KOPT-K1 (cell line): Measurements from ENCODE around the gene SUGCT.

ENCODE experiments used
- H3K27ac ChIP-seq: fragments of 200-600 bp; sonication (generic); 2 replicates; pipeline ENCODE4 v1.5.1; 2016; ENCODE audit warnings: antibody characterized with exemption, mild to moderate bottlenecking, low read depth, low read length; ENCODE audit not compliant: poor library complexity, severe bottlenecking
- H3K36me3 ChIP-seq: fragments of 200-600 bp; sonication (generic); 2 replicates; pipeline ENCODE4 v1.5.1; 2017; ENCODE audit warnings: antibody characterized with exemption, mild to moderate bottlenecking, low read length, moderate library complexity; ENCODE audit not compliant: insufficient read depth
- H3K9me3 ChIP-seq: fragments of 200-600 bp; sonication (generic); 2 replicates; pipeline ENCODE4 v1.5.1; 2017; ENCODE audit warnings: antibody characterized with exemption, low read length, mild to moderate bottlenecking; ENCODE audit not compliant: insufficient read depth, poor library complexity, severe bottlenecking

The SUGCT gene

GRCh38 chr7:40865441-40866233, 730.8 kb downstream of the SUGCT start:
- Histone ChIP-seq H3K9me3 (no peaks in the 10 kb centered on the region), H3K27ac (no peak overlapping the region), H3K36me3 (no peaks in the 10 kb centered on the region)

GRCh38 chr7:40866601-40867000, 731.8 kb downstream of the SUGCT start:
- Histone ChIP-seq H3K9me3 (no peaks in the 10 kb centered on the region), H3K27ac (no peak overlapping the region), H3K36me3 (no peaks in the 10 kb centered on the region)

GRCh38 chr7:40870108-40870507, 735.3 kb downstream of the SUGCT start:
- Histone ChIP-seq H3K9me3 (no peaks in the 10 kb centered on the region), H3K27ac (no peak overlapping the region), H3K36me3 (no peaks in the 10 kb centered on the region)

- no peaks in the 10 kb centered on the region for H3K9me3 ChIP-seq
- H3K27ac ChIP-seq, result no peak overlapping the region
- H3K36me3 ChIP-seq, result no peaks in the 10 kb centered on the region
These were observed 738.4 kb downstream of the SUGCT start for GRCh38 chr7:40873248-40873647.

GRCh38 chr7:40874756-40875155, 740.0 kb downstream of the SUGCT start:
- no peak overlapping the region for H3K27ac ChIP-seq

GRCh38 chr7:40876601-40877000, 741.8 kb downstream of the SUGCT start:
- Histone ChIP-seq H3K36me3 (no peaks in the 10 kb centered on the region), H3K9me3 (no peaks in the 10 kb centered on the region), H3K27ac (no peak overlapping the region)

More at GRCh38 chr7:40874756-40875155, 740.0 kb downstream of the SUGCT start:
- no peaks in the 10 kb centered on the region for H3K9me3 ChIP-seq
- H3K36me3 ChIP-seq, result no peaks in the 10 kb centered on the region

- Histone ChIP-seq H3K27ac (no peak overlapping the region), H3K36me3 (no peaks in the 10 kb centered on the region), H3K9me3 (no peaks in the 10 kb centered on the region)
These were observed 745.2 kb downstream of the SUGCT start for GRCh38 chr7:40879941-40880543.

GRCh38 chr7:40880581-40880980, 745.8 kb downstream of the SUGCT start:
- no peaks in the 10 kb centered on the region for H3K36me3 ChIP-seq
- no peaks in the 10 kb centered on the region for H3K9me3 ChIP-seq
- no peak overlapping the region for H3K27ac ChIP-seq

- no peaks in the 10 kb centered on the region for H3K36me3 ChIP-seq
- H3K27ac ChIP-seq, result no peak overlapping the region
- no peaks in the 10 kb centered on the region for H3K9me3 ChIP-seq
These were observed 746.7 kb downstream of the SUGCT start for GRCh38 chr7:40881405-40881926.

- Histone ChIP-seq H3K27ac (no peak overlapping the region), H3K9me3 (no peaks in the 10 kb centered on the region), H3K36me3 (no peaks in the 10 kb centered on the region)
These were observed 747.4 kb downstream of the SUGCT start for GRCh38 chr7:40882071-40882658.

- Histone ChIP-seq H3K27ac (no peak overlapping the region), H3K9me3 (no peaks in the 10 kb centered on the region), H3K36me3 (no peaks in the 10 kb centered on the region)
These were observed 749.0 kb downstream of the SUGCT start for GRCh38 chr7:40883826-40884225.

- no peaks in the 10 kb centered on the region for H3K9me3 ChIP-seq
- no peak overlapping the region for H3K27ac ChIP-seq
- no peaks in the 10 kb centered on the region for H3K36me3 ChIP-seq
These were observed 749.4 kb downstream of the SUGCT start for GRCh38 chr7:40884241-40884640.

GRCh38 chr7:40885503-40885902, 750.7 kb downstream of the SUGCT start:
- H3K27ac ChIP-seq, result no peak overlapping the region
- no peaks in the 10 kb centered on the region for H3K36me3 ChIP-seq
- no peaks in the 10 kb centered on the region for H3K9me3 ChIP-seq

- no peaks in the 10 kb centered on the region for H3K36me3 ChIP-seq
- H3K27ac ChIP-seq, result no peak overlapping the region
- no peaks in the 10 kb centered on the region for H3K9me3 ChIP-seq
These were observed 752.3 kb downstream of the SUGCT start for GRCh38 chr7:40887099-40887498.

- H3K9me3 ChIP-seq, result no peaks in the 10 kb centered on the region
- H3K36me3 ChIP-seq, result no peaks in the 10 kb centered on the region
- H3K27ac ChIP-seq, result no peak overlapping the region
These were observed 753.7 kb downstream of the SUGCT start for GRCh38 chr7:40888499-40888898.
